ENCODE data around the gene VAV2.

VAV2 gene

DNA sequence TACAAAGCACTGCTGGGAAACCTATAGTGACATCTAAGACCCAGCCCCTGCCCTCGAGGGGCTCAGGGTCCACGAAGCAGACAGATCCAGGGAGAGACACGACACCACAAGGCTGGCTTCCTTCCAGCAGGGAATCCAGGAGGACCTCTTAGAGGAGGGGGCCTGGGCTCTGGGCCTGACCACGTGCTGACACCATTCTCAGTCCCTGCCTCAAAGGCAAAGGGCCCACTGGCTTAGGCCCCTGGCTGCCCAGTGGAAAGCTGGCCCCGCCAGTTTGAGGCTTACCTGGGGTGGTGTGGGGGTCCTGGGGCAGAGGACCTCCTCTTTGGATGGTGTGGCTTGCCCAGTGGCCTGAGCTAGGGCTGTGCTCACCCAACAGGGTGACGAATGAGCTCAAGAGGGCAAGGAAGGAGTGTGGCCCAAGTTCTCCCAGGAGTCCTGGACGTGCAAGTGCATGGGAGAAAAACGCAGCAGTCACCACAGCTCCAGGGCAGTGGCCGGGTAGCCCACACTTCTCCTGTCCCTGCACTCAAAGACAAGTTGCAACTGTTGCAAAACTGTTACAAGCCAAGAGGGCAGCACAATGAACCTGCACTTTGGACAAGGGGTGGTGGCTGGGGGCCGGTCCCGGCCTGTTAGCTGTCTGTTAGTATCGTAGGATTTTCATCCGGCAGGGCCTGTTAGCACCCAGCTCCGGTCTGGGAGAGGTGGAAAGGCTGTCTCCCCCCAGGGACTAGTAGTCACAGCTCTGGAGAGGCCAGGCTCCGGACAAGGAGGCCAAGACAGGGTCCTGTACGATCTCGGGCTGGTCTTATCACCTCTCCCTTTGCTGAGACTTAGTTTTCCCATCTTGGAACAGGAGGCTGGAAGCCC lies 252.5 kb downstream of the VAV2 start:
- DNase-seq (ENCODE audit: low spot score) = no peak

DNA sequence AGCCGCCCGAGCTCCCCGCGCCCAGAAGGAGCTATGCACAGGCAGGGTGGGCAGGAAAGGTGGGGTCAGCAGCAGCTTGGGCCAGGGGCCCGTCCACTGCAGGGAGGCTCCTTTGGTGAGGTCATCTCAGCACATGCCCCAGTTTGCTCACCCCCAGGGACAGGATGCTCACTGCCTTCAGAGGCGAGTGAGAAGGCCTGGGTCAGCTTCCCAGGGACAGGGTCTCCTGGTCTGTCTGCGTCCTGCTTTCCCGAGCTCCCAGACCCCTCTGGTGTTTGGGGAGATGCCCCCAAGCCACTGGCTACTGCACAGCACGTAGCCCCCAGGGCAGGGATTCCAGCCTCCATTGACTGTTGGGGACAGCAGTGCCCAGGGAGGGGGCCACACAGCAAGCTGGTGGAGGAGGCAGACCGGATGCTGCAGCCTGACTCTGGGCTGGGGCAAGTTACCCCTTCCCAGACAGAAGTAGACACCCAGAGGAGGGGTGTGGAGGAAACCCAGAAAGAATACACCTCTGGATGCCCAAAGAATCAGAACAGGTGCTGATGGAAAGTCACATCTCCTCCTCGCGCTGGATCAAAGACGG lies 253.4 kb downstream of the VAV2 start:
- no peak for DNase-seq (ENCODE audit: low spot score)

DNA sequence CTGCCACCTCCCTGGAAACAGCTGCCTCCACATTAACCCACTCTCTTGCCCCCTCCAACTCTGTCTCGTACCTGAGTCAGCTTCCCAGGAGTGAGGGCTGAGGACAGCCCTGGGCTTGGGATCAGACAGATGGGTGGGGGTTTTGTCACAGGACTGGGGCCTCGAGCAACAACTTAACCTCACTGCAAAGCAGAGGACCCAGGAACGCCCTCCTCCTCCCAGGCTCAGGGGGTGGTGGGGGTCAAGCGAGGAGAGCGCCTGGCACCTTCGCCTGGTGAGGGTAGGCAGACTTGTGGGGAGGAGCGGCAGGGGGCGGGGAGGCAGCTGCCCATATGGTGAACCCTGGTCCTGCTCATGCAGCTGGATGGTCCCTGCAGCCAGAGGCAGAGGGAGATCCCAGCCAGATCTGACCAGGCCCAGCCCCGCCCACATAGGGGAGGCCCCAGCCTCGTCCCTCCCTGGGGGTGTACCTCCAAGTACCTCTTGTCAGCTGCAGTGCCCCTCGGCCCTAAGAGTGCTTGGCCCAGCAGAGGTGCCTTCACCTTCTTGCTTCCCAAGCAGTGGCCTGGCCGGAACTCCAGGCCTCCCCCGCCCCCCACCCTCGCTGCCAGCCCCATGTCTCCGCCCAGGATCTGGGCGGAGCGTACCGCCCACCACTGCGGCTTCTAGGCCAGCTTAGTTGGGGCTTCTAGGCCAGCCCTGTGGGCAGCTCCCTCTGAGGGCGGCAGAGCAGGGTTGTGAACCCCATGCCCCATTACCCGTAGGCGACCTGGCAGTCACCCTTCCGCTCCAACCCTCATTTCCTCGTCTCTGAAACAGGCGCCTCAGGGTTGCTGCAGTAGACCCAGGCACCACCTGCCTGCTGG lies 254.1 kb downstream of the VAV2 start, which contains the start of gene SARDH:
SARDH (minus strand) TSS at position 579 of the 866 bp plus-strand sequence. CDS start 4,179 bp downstream, outside the sequence.
- no peak for DNase-seq (ENCODE audit: low spot score)

DNA sequence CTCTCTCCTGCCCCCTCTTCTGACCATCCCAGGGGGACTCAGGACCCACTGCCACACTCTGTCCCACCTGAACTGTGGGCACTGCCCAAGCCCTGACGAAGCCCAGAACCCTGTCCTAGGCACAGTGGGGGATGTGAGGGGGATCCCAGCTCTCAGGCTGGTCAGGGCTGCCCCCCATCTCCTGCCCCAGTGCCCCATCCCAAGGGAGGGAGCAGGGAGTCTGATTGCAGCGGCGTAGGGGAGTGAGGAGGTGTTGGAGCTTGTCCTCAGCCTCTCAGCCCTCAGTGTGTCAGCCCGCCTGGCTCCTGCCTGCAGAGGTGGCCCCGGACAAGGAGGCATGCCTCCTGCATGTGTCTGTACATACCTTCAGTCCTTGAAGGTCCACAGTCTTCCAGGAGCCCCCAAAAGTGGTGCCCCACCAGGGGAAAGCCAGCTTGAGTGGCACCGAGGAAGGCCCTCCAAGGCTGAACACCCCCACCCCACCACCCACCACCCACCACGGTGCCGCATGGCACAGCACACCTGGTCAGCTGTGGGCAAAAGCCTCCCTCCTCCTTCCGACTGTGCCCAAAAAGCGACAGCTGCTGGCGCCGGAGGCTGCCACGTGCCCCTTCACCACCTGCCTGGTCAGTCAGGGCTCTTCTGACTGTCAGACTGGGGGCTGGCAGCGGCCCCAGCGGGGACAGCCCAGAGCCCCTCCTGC lies 254.9 kb downstream of the VAV2 start:
- DNase-seq (ENCODE audit: low spot score) = no peak

DNA sequence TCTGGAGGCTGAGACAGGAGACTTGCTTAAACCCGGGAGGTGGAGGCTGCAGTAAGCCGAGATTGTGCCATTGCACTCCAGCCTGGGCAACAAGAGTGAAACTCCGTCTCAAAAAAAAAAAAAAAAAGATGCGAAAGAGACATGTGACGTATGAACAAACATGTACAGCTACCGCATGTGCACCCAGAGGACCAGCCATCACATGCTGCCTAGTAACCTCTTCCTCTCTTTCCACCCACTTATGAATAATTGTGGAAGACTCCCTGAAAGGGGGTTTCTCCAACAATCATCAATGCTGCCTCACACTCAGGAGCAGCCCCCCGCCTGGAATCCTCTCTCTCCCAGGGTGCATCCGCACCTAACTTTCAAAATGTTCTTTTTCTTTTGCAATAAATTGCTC lies 256.2 kb downstream of the VAV2 start:
- no peak for DNase-seq (ENCODE audit: low spot score)

DNA sequence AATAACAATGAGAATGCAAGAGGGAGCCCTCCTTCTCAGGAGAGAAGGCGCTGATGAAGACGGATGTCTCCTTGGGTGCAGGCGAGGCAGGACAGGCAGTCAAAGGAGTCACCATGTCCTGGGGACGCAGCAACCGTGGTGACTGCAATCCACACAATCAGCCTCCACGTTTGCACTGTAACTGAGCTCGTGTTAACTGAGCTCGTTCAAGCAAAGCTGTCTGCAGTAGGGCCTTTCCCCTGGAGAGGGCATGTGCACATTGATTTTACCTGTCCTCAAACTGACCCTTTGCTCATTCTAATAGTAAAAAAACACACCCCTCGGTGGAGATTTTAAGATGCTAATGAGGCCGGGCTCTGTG lies 256.7 kb downstream of the VAV2 start:
- DNase-seq (ENCODE audit: low spot score) = no peak

DNA sequence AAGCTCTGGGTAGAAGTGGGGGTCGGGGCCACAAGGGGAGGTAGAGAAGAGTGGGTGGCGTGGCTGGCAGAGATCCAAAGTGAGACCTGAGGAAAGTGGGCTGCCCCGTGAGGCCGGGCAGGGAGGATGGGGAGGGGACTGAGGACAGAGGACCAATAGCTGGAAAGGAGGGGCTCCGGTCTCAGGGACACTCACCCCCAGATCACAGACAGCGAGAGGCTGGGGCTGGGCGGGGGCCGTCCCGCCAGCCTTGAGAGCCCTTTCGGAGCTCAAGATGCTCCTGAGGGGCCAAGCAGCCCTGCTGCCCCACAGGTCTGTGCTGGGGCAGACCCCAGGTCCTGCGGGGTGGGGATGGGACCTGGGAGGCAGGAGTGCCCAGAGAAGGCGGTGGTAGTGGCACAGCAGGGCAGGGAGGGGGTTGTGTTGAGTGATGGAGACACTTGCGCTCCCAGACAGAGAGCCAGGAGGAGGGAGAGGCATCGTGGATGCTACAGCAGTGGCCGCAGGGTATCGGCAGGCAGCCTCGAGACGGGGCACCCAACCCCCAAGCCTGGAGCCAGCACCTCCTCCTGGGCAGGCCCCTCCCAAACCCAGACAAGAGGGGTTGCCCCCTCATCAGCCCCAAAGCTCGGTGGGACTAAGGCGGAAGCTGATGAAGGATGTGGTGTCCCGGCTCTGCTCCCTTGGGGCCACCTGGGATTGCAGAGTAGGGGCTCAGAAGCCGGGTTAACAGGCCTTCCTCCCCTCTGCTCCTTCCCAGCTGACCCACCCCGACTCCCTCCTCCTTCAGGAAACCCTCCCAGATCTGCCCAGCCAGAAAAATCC lies 257.3 kb downstream of the VAV2 start:
- no peak for DNase-seq (ENCODE audit: low spot score)

DNA sequence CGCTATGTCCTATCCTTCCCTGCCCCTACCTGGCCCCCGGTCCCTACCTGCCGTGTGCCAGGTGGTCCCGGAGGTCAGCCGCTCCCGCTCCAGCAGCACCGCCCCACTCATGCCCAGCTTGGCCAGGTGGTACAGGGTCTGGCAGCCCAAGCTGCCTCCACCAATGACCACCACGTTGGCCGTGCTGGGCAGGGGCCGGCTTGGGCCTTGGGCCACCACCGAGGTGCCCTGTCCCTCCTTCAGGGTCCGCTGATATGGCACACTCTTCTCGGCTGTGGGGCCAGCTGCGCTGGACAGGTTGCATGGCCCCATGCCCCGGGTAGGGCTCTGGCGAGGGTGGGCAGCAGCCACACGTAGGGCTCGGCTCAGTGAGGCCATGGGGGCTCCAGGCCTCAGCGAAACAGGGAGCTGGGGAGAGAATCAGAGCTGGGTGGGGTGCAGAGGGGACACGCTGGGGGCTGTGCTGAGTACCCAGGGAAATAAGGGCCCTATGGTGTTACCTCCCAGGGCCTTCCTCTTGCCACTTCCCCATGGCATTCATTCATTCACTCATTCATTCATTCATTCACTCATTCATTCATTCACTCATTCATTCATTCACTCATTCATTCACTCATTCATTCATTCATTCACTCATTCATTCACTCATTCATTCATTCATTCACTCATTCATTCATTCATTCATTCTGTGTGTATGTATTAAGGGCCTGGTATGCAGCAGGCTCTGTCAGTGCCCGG lies 258.2 kb downstream of the VAV2 start:
- no peak for DNase-seq (ENCODE audit: low spot score)

DNA sequence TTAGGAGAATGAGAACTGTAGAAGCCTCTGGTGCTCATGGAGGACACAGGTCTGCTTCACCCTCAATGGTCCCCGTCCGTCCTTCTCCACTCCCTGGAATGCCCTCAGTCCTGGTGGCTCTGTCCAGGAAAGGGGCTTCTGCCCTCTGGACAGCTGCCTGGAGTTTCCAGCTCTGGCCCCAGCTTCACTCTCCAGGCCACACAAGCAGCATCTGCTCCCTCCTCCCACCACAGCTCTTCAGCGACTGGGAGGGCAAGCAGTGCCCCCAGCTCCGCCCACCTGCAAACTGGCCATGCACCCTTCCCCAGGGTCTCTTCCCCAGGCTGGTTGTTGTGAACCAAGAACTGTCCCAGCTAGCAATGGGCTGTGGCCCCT lies 258.7 kb downstream of the VAV2 start:
- no peak for DNase-seq (ENCODE audit: low spot score)

DNA sequence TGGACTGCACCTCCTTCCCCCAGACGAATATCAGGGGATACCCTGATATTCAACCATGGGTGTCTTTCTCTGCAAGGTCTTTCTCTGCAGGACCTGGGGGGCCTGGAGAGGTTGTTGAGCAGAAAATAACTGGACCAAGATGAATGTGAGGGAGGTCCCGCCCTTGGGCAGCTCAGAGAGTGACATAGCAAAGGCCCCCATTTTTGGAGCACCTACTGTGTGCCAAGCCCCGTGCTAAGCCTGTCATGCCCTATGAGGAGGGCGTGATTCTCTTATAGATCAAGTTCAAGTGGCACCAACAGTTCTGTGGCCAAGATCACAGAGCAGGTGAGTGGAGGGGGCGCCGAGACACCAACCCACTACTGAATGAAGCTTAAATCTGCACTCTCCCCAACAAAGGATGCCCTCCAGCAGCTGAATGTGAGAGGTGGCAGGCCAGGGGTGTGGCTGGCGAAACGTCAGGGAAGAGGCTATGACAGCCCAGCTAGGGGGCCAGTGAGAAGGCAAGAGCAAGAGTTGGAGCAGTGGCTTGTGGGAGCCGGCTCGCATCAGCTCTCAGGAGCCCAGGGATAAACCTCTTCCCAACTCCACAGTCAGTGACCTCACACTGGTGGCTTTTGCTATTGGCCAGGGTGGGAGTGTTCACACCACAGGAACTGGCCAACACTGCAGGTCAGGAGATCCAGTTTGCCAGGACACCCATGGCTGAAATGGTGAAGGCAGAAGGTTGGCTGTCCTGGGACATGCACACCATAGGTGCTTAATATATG lies 259.3 kb downstream of the VAV2 start:
- no peak for DNase-seq (ENCODE audit: low spot score)

DNA sequence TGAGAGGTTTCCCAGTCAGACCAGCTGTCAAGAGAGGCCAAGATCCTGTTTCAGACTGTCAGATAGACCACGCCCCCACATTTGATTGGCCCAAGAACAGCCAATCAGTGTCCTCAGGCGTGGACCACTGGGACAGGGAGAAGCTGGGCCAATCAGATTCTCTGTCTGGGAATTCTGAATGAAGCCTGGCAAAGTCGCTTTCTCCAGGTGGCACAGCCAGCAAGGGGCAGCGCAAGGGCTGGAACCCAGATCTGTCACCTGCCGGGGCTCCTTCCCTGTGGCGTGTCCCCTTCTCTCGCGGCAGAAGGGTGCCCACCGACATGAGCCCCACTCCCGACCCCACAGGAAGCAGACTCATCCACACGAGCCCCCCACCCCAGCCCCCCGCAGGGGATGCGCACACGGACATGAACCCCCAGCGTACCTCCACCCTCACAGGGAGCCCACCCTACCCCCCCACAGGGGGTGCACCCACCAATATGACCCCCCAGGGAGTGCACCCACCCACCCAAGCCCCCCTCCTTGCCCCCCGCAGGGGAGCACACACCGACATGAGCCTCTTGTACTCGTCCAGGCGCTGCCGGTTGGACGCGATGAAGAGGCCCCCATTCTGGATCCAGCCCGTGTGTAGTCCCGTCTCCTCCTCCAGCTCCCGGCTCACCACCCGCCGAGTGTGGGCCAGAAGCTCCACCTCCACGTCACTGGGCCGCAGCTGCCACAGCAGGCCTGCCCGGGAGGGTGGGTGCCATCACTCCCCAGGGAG lies 260.1 kb downstream of the VAV2 start:
- DNase-seq (ENCODE audit: low spot score) = no peak

DNA sequence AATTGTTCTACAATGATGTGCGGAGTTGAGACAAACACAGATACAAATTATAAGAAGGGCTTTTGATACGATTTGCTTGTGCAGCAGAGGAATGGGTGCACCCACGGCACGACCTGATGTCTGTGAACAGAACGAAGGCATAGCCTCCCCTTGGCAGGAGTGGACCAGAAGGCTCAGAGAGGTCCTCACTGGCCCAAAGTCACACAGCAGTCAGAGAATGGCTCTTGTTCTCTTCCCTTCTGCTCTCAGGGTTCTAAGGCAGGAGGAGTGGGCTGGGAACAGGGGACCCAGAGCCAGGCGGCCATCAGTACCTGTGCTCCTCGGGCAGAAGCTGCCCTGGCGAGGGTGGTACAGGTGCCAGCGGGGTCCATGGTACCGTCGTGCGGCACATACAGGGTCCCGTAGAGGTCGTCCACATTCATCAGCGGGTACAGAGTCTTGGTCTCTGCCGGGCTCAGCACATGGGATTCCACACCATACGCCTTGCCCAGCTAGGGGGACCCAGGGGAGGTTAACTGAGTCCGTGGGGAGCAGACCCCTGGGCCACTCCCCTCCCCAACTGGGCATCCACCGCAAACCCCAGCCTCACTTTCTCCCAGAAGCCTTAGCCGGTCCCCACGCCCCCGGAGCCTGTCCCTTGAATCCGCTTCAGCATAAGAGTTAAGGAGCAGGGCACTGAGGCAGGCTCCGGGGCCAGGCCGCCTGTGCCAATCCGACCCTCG lies 261.0 kb downstream of the VAV2 start:
- no peak for DNase-seq (ENCODE audit: low spot score)

DNA sequence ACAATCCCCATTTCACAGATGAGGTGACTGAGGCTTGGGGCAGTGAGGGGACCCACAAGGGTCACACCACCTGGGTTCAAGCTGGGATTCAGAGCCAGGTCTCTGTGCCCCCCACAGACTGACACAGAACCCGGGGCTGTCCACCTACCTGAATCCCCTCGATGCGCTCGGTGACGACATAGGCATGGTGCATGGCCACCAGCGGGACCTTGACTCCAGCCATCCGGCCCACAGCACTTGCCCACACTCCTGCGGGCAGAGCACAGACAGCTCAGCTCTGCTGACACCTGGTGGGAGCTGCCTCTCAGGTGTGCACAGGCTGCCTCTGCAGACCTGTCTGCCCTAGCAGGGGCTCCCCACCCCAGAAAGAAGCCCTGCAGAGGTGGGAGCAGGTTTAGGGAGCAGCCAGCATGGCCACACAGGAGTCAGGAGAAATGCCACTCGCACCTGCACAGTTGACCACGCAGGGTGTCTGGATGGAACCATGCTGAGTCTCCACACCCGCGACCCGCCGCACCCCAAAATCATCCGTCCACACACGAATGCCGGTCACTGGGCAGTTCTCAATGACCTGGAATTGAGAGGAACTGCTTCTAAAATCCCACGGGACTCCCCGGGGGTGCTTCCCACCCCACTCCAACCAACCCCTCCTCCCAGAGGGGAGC lies 262.4 kb downstream of the VAV2 start:
- no peak for DNase-seq (ENCODE audit: low spot score)

DNA sequence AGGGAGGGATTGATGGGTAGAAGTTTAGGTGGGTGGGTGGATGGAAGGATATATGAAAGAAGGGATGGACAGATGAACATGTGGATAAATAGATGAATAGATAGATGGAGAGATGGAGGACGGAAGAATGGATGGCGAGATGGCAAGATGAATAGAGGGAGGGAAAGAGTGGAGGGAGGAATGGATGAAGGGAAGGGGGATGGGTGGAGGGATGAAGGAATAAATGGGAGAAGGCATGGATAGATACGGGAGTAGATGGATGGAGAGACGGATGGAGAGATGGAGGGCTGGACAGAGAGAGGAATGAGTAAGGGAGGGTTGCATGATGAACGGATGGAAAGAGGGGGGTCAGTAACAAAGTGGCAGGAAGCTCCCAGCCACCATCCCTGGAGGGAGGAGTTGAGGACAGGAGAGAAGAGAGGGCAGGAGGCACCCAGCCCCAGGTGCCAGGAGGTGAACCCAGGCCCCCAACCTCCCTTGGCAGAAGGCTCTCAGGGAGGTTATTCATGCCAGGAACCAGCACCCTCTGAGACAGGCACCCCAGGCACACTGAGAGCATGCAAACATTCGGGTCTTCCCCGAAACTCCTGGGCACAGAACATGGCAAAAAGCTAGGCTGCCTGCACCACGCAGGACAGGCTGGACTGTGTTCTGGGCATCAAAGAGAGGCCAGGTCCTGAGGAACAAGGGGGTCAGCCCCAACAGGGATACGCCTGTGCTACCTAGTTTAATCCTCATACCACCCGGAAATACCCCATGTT lies 263.1 kb downstream of the VAV2 start:
- DNase-seq (ENCODE audit: low spot score) = no peak

DNA sequence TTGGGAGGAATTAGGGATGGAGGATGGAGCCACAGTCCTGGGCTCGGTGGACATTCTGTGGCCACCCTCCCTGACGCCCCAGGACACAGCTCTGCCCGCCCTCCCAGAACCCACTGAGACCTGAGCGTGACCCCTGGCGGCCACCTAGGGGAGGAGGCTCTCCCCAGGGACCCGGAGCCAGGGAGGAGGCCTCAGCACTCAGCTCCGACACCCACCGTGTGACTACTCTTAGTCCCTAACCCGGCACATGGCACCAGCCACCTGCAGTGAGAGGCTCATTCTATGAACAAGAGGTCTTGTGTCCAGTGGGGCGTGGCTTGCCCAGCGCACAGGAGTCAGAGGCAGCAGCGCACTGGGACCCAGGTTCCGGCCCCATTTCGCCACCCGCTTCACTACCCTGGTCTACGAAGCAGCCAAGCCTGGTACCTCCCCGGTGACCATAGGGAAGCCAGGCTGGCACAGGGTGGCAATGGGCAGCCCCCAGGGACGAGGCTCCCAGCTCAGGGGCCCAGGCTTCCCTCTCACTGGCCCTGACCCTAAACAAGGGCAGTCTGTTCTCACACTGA lies 264.2 kb downstream of the VAV2 start:
- DNase-seq (ENCODE audit: low spot score) = no peak

DNA sequence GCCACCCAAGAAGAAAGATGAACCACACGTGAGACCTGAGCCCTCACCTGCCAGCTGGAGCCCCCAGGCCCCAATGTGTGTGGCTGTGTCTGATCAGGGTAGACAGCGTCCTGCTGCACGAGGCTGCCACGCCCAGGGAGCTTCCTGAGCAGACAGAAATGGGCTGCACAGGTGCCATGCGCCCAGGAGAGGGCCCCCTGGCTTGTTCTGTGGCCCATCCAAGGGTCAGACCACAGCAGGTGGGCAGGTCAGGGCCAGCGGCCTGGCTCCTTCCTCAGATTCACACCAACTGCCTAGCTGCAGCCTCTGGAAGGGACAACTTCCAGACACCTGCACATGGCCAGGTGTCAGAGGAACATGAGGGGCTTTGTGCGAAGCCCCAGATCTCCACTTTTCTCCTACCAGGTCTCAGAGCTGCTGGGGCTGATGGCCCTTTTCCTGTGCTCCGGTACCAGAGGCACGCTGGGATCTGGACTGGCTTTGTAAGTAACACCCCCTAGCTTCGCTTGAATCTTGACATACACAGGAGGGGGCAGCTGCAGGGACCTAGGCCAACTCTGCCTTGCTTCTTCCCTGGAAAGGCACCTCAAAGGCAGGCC lies 264.7 kb downstream of the VAV2 start:
- DNase-seq (ENCODE audit: low spot score) = no peak

Measured in activated CD4-positive, alpha-beta T cell treated with anti-CD3 and anti-CD28 coated beads, Interleukin-2, Interleukin-4, amounts not matched to agents 100 ng/mL and 50 ng/mL, durations not matched to agents 16 hours and 8 hours (primary cell).